GM18867 (cell line): ENCODE data around the gene FHIT.
A peak's percentile ranks its signal among the peaks of the same experiment; 100 is the strongest.
"Not testable (repeated sequence)": the region's sequence is repeated elsewhere in the genome, so short reads cannot be mapped to it uniquely, and the experiment has no call there.

ENCODE experiments used
- ATAC-seq: cut with Tn5 transposase; IDR thresholded peaks from one replicate; pipeline ENCODE4 v1.9.1; 2021; ENCODE audit warnings: mild to moderate bottlenecking, moderate library complexity; ENCODE audit not compliant: unreplicated experiment

The FHIT gene

GRCh38 chr3:61227799-61228198 is 23.5 kb downstream of the FHIT start:
- no peak for ATAC-seq

GRCh38 chr3:61226166-61226686 is 25.0 kb downstream of the FHIT start:
- no peak for ATAC-seq

GRCh38 chr3:61224823-61225222 is 26.4 kb downstream of the FHIT start:
- no peak for ATAC-seq

GRCh38 chr3:61223451-61223850 is 27.8 kb downstream of the FHIT start:
- ATAC-seq: no peak

GRCh38 chr3:61222467-61222866 is 28.8 kb downstream of the FHIT start:
- ATAC-seq: no peak

- no peak for ATAC-seq
These were observed 29.4 kb downstream of the FHIT start for GRCh38 chr3:61221759-61222362.

- ATAC-seq: no peak
These were observed 32.7 kb downstream of the FHIT start for GRCh38 chr3:61218504-61218903.

- ATAC-seq: not testable (repeated sequence)
These were observed 35.1 kb downstream of the FHIT start for GRCh38 chr3:61216171-61216570.

GRCh38 chr3:61202086-61202485 is 49.2 kb downstream of the FHIT start:
- no peak for ATAC-seq

- no peak for ATAC-seq
These were observed 50.2 kb downstream of the FHIT start for GRCh38 chr3:61201071-61201470.

GRCh38 chr3:61200270-61200669 is 51.0 kb downstream of the FHIT start:
- ATAC-seq: no peak

- ATAC-seq: no peak
These were observed 51.4 kb downstream of the FHIT start for GRCh38 chr3:61199843-61200242.

GRCh38 chr3:61194892-61195538 is 56.2 kb downstream of the FHIT start:
- ATAC-seq: no peak

- ATAC-seq: no peak
These were observed 59.0 kb downstream of the FHIT start for GRCh38 chr3:61192222-61192621.

GRCh38 chr3:61190205-61190604 is 61.0 kb downstream of the FHIT start:
- ATAC-seq: not testable (repeated sequence)

- ATAC-seq: no peak
These were observed 65.2 kb downstream of the FHIT start for GRCh38 chr3:61186030-61186429.

- ATAC-seq: no peak
These were observed 66.3 kb downstream of the FHIT start for GRCh38 chr3:61184956-61185355.

- no peak for ATAC-seq
These were observed 68.6 kb downstream of the FHIT start for GRCh38 chr3:61182662-61183061.

GRCh38 chr3:61181874-61182273 is 69.4 kb downstream of the FHIT start:
- peak; percentile 99 for ATAC-seq

- ATAC-seq: no peak
These were observed 71.0 kb downstream of the FHIT start for GRCh38 chr3:61180206-61180605.

GRCh38 chr3:61178167-61178566 is 73.1 kb downstream of the FHIT start:
- no peak for ATAC-seq

GRCh38 chr3:61177450-61177849 is 73.8 kb downstream of the FHIT start:
- no peak for ATAC-seq

- ATAC-seq: no peak
These were observed 77.6 kb downstream of the FHIT start for GRCh38 chr3:61173676-61174075.
